Activated CD4-positive, alpha-beta T cell treated with anti-CD3 and anti-CD28 coated beads, Interleukin-2, amount 50 U/mL, for 48 hours (primary cell): Measurements from ENCODE around the gene ABCC6.
"Not testable (repeated sequence)": the region's sequence is repeated elsewhere in the genome, so short reads cannot be mapped to it uniquely, and the experiment has no call there.

Source experiments
- DNase-seq, 2 experiments: peaks; one replicate each; pipeline ENCODE4 v3.0.0-alpha.2; 2020

ABCC6 gene

GRCh38 chr16:16188827-16189226 lies 34.5 kb downstream of the ABCC6 start:
- DNase-seq, result no peak

- no peak for DNase-seq
These were observed 36.5 kb downstream of the ABCC6 start for GRCh38 chr16:16186820-16187219.

GRCh38 chr16:16185095-16185494 lies 38.2 kb downstream of the ABCC6 start:
- no peak for DNase-seq

GRCh38 chr16:16184594-16184993 lies 38.7 kb downstream of the ABCC6 start:
- DNase-seq, result no peak

- no peak for DNase-seq
These were observed 39.7 kb downstream of the ABCC6 start for GRCh38 chr16:16183562-16183961.

GRCh38 chr16:16182918-16183317 lies 40.4 kb downstream of the ABCC6 start:
- DNase-seq, result no peak

- DNase-seq, result not testable (repeated sequence)
These were observed 41.5 kb downstream of the ABCC6 start for GRCh38 chr16:16181748-16182147.

GRCh38 chr16:16178455-16179162 lies 44.7 kb downstream of the ABCC6 start:
- no peak for DNase-seq

- no peak for DNase-seq
These were observed 47.0 kb downstream of the ABCC6 start for GRCh38 chr16:16176328-16176727.

GRCh38 chr16:16175296-16175695 lies 48.0 kb downstream of the ABCC6 start:
- DNase-seq, result no peak

GRCh38 chr16:16172991-16173390 lies 50.3 kb downstream of the ABCC6 start:
- DNase-seq, result no peak

GRCh38 chr16:16171332-16171919 lies 51.9 kb downstream of the ABCC6 start:
- DNase-seq, result no peak

GRCh38 chr16:16169615-16170014 lies 53.7 kb downstream of the ABCC6 start:
- no peak for DNase-seq

GRCh38 chr16:16168431-16168830 lies 54.9 kb downstream of the ABCC6 start:
- DNase-seq, result no peak

- no peak for DNase-seq
These were observed 55.4 kb downstream of the ABCC6 start for GRCh38 chr16:16167927-16168326.

GRCh38 chr16:16166949-16167348 lies 56.3 kb downstream of the ABCC6 start:
- no peak for DNase-seq

- no peak for DNase-seq
These were observed 57.2 kb downstream of the ABCC6 start for GRCh38 chr16:16166085-16166484.

GRCh38 chr16:16164243-16164642 lies 59.1 kb downstream of the ABCC6 start:
- DNase-seq, result no peak

- DNase-seq, result no peak
These were observed 59.7 kb downstream of the ABCC6 start for GRCh38 chr16:16163571-16163970.

GRCh38 chr16:16163109-16163508 lies 60.2 kb downstream of the ABCC6 start:
- DNase-seq, result no peak

- peak in 1 of 2 experiments; percentile 20 for DNase-seq
These were observed 60.7 kb downstream of the ABCC6 start for GRCh38 chr16:16162591-16162990.

GRCh38 chr16:16161840-16162239 lies 61.5 kb downstream of the ABCC6 start:
- DNase-seq, result not testable (repeated sequence)

- no peak for DNase-seq
These were observed 62.0 kb downstream of the ABCC6 start for GRCh38 chr16:16161319-16161718.

- no peak for DNase-seq
These were observed 63.6 kb downstream of the ABCC6 start for GRCh38 chr16:16159662-16160061.
